ENCODE results near the gene ATG16L2.

DNA sequence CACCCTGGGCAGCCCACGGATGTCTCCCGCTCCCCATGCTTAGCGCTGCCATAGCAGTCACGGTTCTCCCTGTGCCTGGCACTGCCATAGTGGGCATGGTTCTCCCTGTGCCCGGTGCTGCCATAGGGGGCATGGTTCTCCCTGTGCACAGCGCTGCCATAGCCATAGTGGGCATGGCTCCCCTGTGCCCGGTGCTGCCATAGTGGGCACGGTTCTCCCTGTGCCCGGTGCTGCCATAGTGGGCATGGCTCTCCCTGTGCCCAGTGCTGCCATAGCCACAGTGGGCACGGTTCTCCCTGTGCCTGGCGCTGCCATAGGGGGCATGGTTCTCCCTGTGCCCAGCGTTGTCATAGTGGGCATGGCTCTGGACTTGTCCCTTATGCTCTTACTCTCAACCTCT is 42.2 kb upstream of the ATG16L2 start:
- TF ChIP-seq POLR2A (IDR thresholded peaks at IDR 0.05): no peak
- TF ChIP-seq, protein P1, sequence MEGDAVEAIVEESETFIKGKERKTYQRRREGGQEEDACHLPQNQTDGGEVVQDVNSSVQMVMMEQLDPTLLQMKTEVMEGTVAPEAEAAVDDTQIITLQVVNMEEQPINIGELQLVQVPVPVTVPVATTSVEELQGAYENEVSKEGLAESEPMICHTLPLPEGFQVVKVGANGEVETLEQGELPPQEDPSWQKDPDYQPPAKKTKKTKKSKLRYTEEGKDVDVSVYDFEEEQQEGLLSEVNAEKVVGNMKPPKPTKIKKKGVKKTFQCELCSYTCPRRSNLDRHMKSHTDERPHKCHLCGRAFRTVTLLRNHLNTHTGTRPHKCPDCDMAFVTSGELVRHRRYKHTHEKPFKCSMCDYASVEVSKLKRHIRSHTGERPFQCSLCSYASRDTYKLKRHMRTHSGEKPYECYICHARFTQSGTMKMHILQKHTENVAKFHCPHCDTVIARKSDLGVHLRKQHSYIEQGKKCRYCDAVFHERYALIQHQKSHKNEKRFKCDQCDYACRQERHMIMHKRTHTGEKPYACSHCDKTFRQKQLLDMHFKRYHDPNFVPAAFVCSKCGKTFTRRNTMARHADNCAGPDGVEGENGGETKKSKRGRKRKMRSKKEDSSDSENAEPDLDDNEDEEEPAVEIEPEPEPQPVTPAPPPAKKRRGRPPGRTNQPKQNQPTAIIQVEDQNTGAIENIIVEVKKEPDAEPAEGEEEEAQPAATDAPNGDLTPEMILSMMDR (IDR thresholded peaks at IDR 0.05): no peak
